OCI-LY7 (cell line): ENCODE results near the gene SPG7. TPM values are rescaled to one million over a fixed set of nuclear protein-coding genes. Genes with fewer than 3 reads are reported as not detected.
A peak's percentile ranks its signal among the peaks of the same experiment; 100 is the strongest.

ENCODE experiments used
- BruUV-seq: library from RNA; stranded (reverse); fragments of 400-500 nt; replicated peaks from 2 replicates; lab custom pipeline; 2021; lab: Mats Ljungman, UMichigan
- CTCF ChIA-PET: fragments of 300-600 bp; sonication (Branson Sonifier 250); formaldehyde crosslinking; loops from one replicate; lab custom pipeline; 2022; ENCODE audit warnings: antibody characterized with exemption; ENCODE audit not compliant: unreplicated experiment; lab: Charles Lee
- POLR2A ChIA-PET: fragments of 300-600 bp; sonication (Branson Sonifier 250); formaldehyde crosslinking; loops from one replicate; lab custom pipeline; 2022; ENCODE audit warnings: antibody characterized with exemption; lab: Charles Lee
- DNase-seq: peaks from one replicate; pipeline ENCODE4 v3.0.0-alpha.2; 2015; ENCODE audit warnings: low spot score
- H2AFZ ChIP-seq: fragments of 200-600 bp; sonication (generic), shearing (Covaris generic); 2 replicates; pipeline ENCODE4 v1.6.1; 2014; ENCODE audit warnings: mild to moderate bottlenecking, antibody characterized with exemption, low read length, moderate library complexity
- H3K27ac ChIP-seq: fragments of 200-600 bp; sonication (generic); 2 replicates; pipeline ENCODE4 v1.5.1; 2014; ENCODE audit warnings: mixed run types, low read depth, mild to moderate bottlenecking, moderate library complexity, low read length, inconsistent platforms; ENCODE audit not compliant: poor library complexity, severe bottlenecking
- H3K36me3 ChIP-seq: fragments of 200-600 bp; sonication (generic); 2 replicates; pipeline ENCODE4 v1.6.1; 2014; ENCODE audit warnings: mild to moderate bottlenecking, antibody characterized with exemption, low read length, moderate library complexity, mixed read lengths; ENCODE audit not compliant: insufficient read depth
- H3K4me1 ChIP-seq: fragments of 200-600 bp; sonication (generic); 2 replicates; pipeline ENCODE4 v1.5.1; 2014; ENCODE audit warnings: mild to moderate bottlenecking, low read length; ENCODE audit not compliant: insufficient read depth, poor library complexity, severe bottlenecking
- H3K4me2 ChIP-seq: fragments of 200-600 bp; sonication (generic); 2 replicates; pipeline ENCODE4 v1.6.1; 2014; ENCODE audit warnings: mild to moderate bottlenecking, low read length
- H3K4me3 ChIP-seq: fragments of 200-600 bp; sonication (generic); 2 replicates; pipeline ENCODE4 v1.5.1; 2014; ENCODE audit warnings: mild to moderate bottlenecking, low read depth, low read length; ENCODE audit not compliant: poor library complexity, severe bottlenecking
- H3K79me2 ChIP-seq: fragments of 200-600 bp; sonication (generic); 2 replicates; pipeline ENCODE4 v1.6.1; 2016; ENCODE audit warnings: low read depth, mild to moderate bottlenecking, low read length, moderate library complexity, mixed read lengths; ENCODE audit not compliant: insufficient read depth
- H3K9me2 ChIP-seq: fragments of 200-600 bp; sonication (generic); 2 replicates; pipeline ENCODE4 v1.6.1; 2016; ENCODE audit warnings: mild to moderate bottlenecking, low read length, mixed read lengths; ENCODE audit not compliant: insufficient read depth
- H3K9me3 ChIP-seq: fragments of 200-600 bp; sonication (generic); 2 replicates; pipeline ENCODE4 v1.6.1; 2014; ENCODE audit warnings: mild to moderate bottlenecking, mixed run types, low read length, mixed read lengths
- H4K20me1 ChIP-seq: fragments of 200-600 bp; sonication (generic); 2 replicates; pipeline ENCODE4 v1.6.1; 2014; ENCODE audit warnings: mild to moderate bottlenecking, antibody characterized with exemption, low read length, moderate library complexity, mixed read lengths; ENCODE audit not compliant: insufficient read depth
- CTCF ChIP-seq: fragments of 200-600 bp; sonication (generic); conservative IDR thresholded peaks from 2 replicates; pipeline ENCODE4 v1.5.1; 2014; ENCODE audit warnings: mild to moderate bottlenecking, antibody characterized with exemption, low read length, moderate library complexity, mixed read lengths
- EZH2phosphoT487 ChIP-seq: fragments of 200-600 bp; sonication (generic); IDR thresholded peaks from 2 replicates; pipeline ENCODE4 v1.6.1; 2018; ENCODE audit warnings: low read depth, borderline replicate concordance, mild to moderate bottlenecking, mixed run types, antibody characterized with exemption, low read length, moderate library complexity, mixed read lengths
- intact Hi-C: fragments of 100-400 bp; cut with micrococcal nuclease; formaldehyde crosslinking; loops from one replicate; pipeline ENCODE4 v1.10.0; 2022; ENCODE audit not compliant: unreplicated experiment
- total RNA-seq, 2 experiments: library from RNA; depleted of rRNA in 1 of 2; stranded (reverse); fragments of >200 nt in 1 of 2; shearing (Covaris generic) in 1 of 2; gene quantifications; 2 replicates each; pipeline ENCODE4 v1.2.3, GENCODE V29; 2014 to 2022

The SPG7 gene
- total RNA-seq, 2 experiments from 2014 or later = 92.7 to 121 TPM

- no peaks in the 10 kb centered on the region for H3K9me3 ChIP-seq
- peaks cover 3% of the 10 kb centered on the region; the same call in 1 of the 2 replicates for H3K79me2 ChIP-seq
- H3K4me3 ChIP-seq = no peak overlapping the region
- no peak overlapping the region for H2AFZ ChIP-seq
- intact Hi-C loops = no loop called here
- CTCF ChIA-PET = no interaction called here
- no peak for DNase-seq
- no peak for TF ChIP-seq CTCF
- TF ChIP-seq EZH2phosphoT487 = no peak
- H3K4me1 ChIP-seq = peaks cover 7% of the 10 kb centered on the region
- BruUV-seq = no TSS peak
- H4K20me1 ChIP-seq = no peaks in the 10 kb centered on the region
- no peak overlapping the region for H3K4me2 ChIP-seq
- H3K9me2 ChIP-seq = no peaks in the 10 kb centered on the region
- no peak overlapping the region for H3K27ac ChIP-seq
- POLR2A ChIA-PET = no interaction called here
- H3K36me3 ChIP-seq = peaks cover 48% of the 10 kb centered on the region
Measured at GRCh38 chr16:89555780-89556179, 47.6 kb downstream of the SPG7 start.

GRCh38 chr16:89556750-89557689 lies 48.8 kb downstream of the SPG7 start:
- ChIA-PET POLR2A (no interaction called here), CTCF (no interaction called here)
- H3K4me3 ChIP-seq = no peak overlapping the region
- no peak overlapping the region for H3K4me2 ChIP-seq
- peaks cover 7% of the 10 kb centered on the region for H4K20me1 ChIP-seq
- H3K36me3 ChIP-seq = peaks cover 54% of the 10 kb centered on the region
- intact Hi-C loops = loop anchor here (1.0 kb wide), 1 partner anchor 224 kb away; no protein-coding TSS in a partner anchor
- H3K9me3 ChIP-seq = no peaks in the 10 kb centered on the region
- TF ChIP-seq CTCF (peak; percentile 90), EZH2phosphoT487 (no peak)
- H2AFZ ChIP-seq = no peak overlapping the region
- BruUV-seq = no TSS peak
- no peaks in the 10 kb centered on the region for H3K9me2 ChIP-seq
- peaks cover 8% of the 10 kb centered on the region for H3K4me1 ChIP-seq
- no peak overlapping the region for H3K27ac ChIP-seq
- DNase-seq = peak; percentile 75
- peaks cover 15% of the 10 kb centered on the region for H3K79me2 ChIP-seq
